HepG2 (cell line): Measurements from ENCODE around the gene GSTA5. TPM values are rescaled to one million over a fixed set of nuclear protein-coding genes. Genes with fewer than 3 reads are reported as not detected.
A peak's percentile ranks its signal among the peaks of the same experiment; 100 is the strongest.

ENCODE experiments used
- FOXO1 ChIP-seq: sonication (generic); formaldehyde crosslinking; IDR thresholded peaks from 2 replicates; pipeline ENCODE4 v1.4.0; 2020; ENCODE audit warnings: missing genetic modification reagents
- GATAD2A ChIP-seq: IDR thresholded peaks from 2 replicates; pipeline ENCODE4 v1.6.1; 2016
- KLF11 ChIP-seq: IDR thresholded peaks from 2 replicates; pipeline ENCODE4 v1.6.1; 2016; ENCODE audit warnings: missing compliant biosample characterization
- MAFF ChIP-seq: IDR thresholded peaks from 2 replicates; pipeline ENCODE4 v1.6.1; 2011; ENCODE audit warnings: low read depth, low read length, improper control_type of control experiment
- NPAS2 ChIP-seq: sonication (generic); formaldehyde crosslinking; IDR thresholded peaks from 2 replicates; pipeline ENCODE4 v1.8.0; 2022; ENCODE audit warnings: mild to moderate bottlenecking, missing genetic modification reagents, borderline replicate concordance
- POLR2A ChIP-seq, 2 experiments: IDR thresholded peaks; 2 replicates each; pipeline ENCODE4 v1.6.1; 2011; ENCODE audit warnings: low read depth in 2 of 2, low read length in 2 of 2, mild to moderate bottlenecking in 1 of 2, moderate library complexity in 1 of 2; ENCODE audit not compliant: insufficient read depth in 1 of 2
- POLR2G ChIP-seq: fragments of 200-400 bp; formaldehyde crosslinking; IDR thresholded peaks from 2 replicates; pipeline ENCODE4 v1.6.1; 2018; ENCODE audit warnings: mild to moderate bottlenecking, low read depth, low read length, moderate library complexity
- RBM22 ChIP-seq: fragments of 200-400 bp; formaldehyde crosslinking; optimal IDR thresholded peaks from 2 replicates; pipeline ENCODE3; 2017; ENCODE audit warnings: mild to moderate bottlenecking, low read length, moderate library complexity
- RFX1 ChIP-seq: fragments of 450-650 bp; IDR thresholded peaks from 2 replicates; pipeline ENCODE4 v1.6.1; 2017
- ZNF12 ChIP-seq: sonication (generic); formaldehyde crosslinking; IDR thresholded peaks from 2 replicates; pipeline ENCODE4 v1.5.0; 2020; ENCODE audit warnings: missing genetic modification reagents
- ZNF180 ChIP-seq: sonication (generic); formaldehyde crosslinking; IDR thresholded peaks from 2 replicates; pipeline ENCODE4 v1.4.0; 2020; ENCODE audit warnings: low read depth, missing genetic modification reagents, borderline replicate concordance
- ZNF451 ChIP-seq: sonication (generic); formaldehyde crosslinking; IDR thresholded peaks from 2 replicates; pipeline ENCODE4 v1.5.0; 2020; ENCODE audit warnings: mild to moderate bottlenecking, missing genetic modification reagents
- ZNF616 ChIP-seq: sonication (generic); formaldehyde crosslinking; IDR thresholded peaks from 2 replicates; pipeline ENCODE4 v1.5.0; 2020; ENCODE audit warnings: low read depth, mild to moderate bottlenecking, missing genetic modification reagents
- ZNF850 ChIP-seq: sonication (generic); formaldehyde crosslinking; conservative IDR thresholded peaks from 2 replicates; pipeline ENCODE4 v1.9.0; 2021; ENCODE audit warnings: mild to moderate bottlenecking, missing genetic modification reagents
- polyA plus RNA-seq, 8 experiments: library from polyadenylated mRNA; depleted of rRNA in 3 of 8; stranded (reverse) in 7 of 8; unstranded in 1 of 8; fragments of >200 nt; fragmentation: Illumina TruSeq in 4 of 8; extraction: Trizol in 4 of 8; gene quantifications; 2 replicates each; pipeline versions ENCODE4 v1.2.1 to v1.2.3, GENCODE V29; 2011 to 2016; ENCODE audit warnings: low read depth in 4 of 8, missing spikeins in 1 of 8, mixed read lengths in 1 of 8; ENCODE audit not compliant: insufficient read depth in 1 of 8
- total RNA-seq, 5 experiments: library from RNA; depleted of rRNA; stranded (reverse); fragments of >200 nt; fragmentation: Illumina TruSeq; extraction: Trizol; gene quantifications; 2 replicates each; pipeline ENCODE4 v1.2.3, GENCODE V29; 2016; ENCODE audit warnings: low read depth in 1 of 5
- TF ChIP-seq, protein P1 (sequence below): sonication (generic); formaldehyde crosslinking; conservative IDR thresholded peaks from 2 replicates; pipeline ENCODE4 v1.4.0; 2020; ENCODE audit warnings: missing genetic modification reagents
- TF ChIP-seq, protein P2 (sequence below): sonication (generic); formaldehyde crosslinking; IDR thresholded peaks from 2 replicates; pipeline ENCODE4 v1.5.0; 2020; ENCODE audit warnings: mild to moderate bottlenecking, missing genetic modification reagents
- TF ChIP-seq, protein P3 (sequence below): sonication (generic); formaldehyde crosslinking; IDR thresholded peaks from 2 replicates; pipeline ENCODE4 v1.4.0; 2020; ENCODE audit warnings: missing genetic modification reagents
- TF ChIP-seq, protein P4 (sequence below): IDR thresholded peaks from 2 replicates; pipeline ENCODE4 v1.6.1; 2016

The GSTA5 gene
- total and polyA plus RNA-seq, 2 of the 13 experiments (the other 11 are each of a cell fraction or from before 2014, with no cell fraction given), result not detected

DNA sequence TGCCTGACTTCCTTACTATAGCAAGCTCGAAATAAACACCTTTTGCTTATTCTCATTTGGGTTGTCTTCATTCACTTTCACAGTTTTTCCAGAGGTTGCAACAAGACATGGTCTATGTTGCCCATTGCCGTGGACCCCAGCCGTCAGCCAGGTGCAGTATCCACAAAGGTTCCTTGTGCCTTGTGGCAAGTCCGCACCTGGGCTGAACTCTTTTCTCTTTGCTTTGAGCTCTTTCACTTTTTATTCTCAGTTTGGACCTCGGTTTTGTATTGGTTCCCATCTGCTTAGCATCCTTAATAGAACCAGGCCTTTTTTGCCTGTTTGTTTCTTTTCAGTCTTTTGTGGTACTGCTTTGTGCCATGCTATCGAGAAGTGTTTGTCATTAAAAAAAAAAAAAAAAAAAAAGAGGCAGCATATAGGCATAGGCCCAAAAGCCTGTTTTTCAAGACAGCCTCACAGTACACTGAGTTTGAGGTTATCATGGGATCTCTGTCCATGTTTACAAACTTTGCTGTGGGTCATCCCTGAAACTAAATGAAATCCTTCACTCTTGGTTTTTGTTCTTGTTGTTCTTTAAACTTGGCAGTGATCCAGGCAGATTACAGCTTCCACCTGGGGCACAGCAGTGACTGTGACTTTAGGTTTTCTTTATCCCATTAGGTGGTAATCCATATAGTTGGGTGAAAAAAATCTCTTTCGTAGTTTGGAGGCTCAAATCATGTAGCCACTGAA, 35.6 kb upstream of the GSTA5 start (continued):
- TF ChIP-seq KLF11 (CRISPR knock-in tag) (no peak), GATAD2A (CRISPR knock-in tag) (0 out of 2 replicates have a peak, but pooled peaks have one; percentile 23), ZNF451 (CRISPR knock-in tag) (no peak), NPAS2 (CRISPR knock-in tag) (no peak), RFX1 (no peak), ZNF12 (CRISPR knock-in tag) (no peak), ZNF616 (CRISPR knock-in tag) (no peak), POLR2A (IDR thresholded peaks at IDR 0.05; ENCODE audit: insufficient read depth in 1 of 2, low read depth in 2 of 2, low read length in 2 of 2) (no peak), ZNF180 (CRISPR knock-in tag) (no peak), MAFF (no peak), ZNF850 (CRISPR knock-in tag) (no peak), FOXO1 (CRISPR knock-in tag) (no peak), POLR2G (no peak), RBM22 (no peak)
- TF ChIP-seq, protein P1, sequence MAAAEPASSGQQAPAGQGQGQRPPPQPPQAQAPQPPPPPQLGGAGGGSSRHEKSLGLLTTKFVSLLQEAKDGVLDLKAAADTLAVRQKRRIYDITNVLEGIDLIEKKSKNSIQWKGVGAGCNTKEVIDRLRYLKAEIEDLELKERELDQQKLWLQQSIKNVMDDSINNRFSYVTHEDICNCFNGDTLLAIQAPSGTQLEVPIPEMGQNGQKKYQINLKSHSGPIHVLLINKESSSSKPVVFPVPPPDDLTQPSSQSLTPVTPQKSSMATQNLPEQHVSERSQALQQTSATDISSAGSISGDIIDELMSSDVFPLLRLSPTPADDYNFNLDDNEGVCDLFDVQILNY (CRISPR knock-in tag), result no peak
- TF ChIP-seq, protein P2, sequence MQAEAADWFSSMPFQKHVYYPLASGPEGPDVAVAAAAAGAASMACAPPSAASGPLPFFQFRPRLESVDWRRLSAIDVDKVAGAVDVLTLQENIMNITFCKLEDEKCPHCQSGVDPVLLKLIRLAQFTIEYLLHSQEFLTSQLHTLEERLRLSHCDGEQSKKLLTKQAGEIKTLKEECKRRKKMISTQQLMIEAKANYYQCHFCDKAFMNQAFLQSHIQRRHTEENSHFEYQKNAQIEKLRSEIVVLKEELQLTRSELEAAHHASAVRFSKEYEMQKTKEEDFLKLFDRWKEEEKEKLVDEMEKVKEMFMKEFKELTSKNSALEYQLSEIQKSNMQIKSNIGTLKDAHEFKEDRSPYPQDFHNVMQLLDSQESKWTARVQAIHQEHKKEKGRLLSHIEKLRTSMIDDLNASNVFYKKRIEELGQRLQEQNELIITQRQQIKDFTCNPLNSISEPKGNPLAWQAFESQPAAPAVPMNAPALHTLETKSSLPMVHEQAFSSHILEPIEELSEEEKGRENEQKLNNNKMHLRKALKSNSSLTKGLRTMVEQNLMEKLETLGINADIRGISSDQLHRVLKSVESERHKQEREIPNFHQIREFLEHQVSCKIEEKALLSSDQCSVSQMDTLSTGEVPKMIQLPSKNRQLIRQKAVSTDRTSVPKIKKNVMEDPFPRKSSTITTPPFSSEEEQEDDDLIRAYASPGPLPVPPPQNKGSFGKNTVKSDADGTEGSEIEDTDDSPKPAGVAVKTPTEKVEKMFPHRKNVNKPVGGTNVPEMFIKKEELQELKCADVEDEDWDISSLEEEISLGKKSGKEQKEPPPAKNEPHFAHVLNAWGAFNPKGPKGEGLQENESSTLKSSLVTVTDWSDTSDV, result no peak
- TF ChIP-seq, protein P3, sequence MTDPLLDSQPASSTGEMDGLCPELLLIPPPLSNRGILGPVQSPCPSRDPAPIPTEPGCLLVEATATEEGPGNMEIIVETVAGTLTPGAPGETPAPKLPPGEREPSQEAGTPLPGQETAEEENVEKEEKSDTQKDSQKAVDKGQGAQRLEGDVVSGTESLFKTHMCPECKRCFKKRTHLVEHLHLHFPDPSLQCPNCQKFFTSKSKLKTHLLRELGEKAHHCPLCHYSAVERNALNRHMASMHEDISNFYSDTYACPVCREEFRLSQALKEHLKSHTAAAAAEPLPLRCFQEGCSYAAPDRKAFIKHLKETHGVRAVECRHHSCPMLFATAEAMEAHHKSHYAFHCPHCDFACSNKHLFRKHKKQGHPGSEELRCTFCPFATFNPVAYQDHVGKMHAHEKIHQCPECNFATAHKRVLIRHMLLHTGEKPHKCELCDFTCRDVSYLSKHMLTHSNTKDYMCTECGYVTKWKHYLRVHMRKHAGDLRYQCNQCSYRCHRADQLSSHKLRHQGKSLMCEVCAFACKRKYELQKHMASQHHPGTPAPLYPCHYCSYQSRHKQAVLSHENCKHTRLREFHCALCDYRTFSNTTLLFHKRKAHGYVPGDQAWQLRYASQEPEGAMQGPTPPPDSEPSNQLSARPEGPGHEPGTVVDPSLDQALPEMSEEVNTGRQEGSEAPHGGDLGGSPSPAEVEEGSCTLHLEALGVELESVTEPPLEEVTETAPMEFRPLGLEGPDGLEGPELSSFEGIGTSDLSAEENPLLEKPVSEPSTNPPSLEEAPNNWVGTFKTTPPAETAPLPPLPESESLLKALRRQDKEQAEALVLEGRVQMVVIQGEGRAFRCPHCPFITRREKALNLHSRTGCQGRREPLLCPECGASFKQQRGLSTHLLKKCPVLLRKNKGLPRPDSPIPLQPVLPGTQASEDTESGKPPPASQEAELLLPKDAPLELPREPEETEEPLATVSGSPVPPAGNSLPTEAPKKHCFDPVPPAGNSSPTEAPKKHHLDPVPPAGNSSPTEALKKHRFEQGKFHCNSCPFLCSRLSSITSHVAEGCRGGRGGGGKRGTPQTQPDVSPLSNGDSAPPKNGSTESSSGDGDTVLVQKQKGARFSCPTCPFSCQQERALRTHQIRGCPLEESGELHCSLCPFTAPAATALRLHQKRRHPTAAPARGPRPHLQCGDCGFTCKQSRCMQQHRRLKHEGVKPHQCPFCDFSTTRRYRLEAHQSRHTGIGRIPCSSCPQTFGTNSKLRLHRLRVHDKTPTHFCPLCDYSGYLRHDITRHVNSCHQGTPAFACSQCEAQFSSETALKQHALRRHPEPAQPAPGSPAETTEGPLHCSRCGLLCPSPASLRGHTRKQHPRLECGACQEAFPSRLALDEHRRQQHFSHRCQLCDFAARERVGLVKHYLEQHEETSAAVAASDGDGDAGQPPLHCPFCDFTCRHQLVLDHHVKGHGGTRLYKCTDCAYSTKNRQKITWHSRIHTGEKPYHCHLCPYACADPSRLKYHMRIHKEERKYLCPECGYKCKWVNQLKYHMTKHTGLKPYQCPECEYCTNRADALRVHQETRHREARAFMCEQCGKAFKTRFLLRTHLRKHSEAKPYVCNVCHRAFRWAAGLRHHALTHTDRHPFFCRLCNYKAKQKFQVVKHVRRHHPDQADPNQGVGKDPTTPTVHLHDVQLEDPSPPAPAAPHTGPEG (CRISPR knock-in tag), result no peak
- TF ChIP-seq, protein P4, sequence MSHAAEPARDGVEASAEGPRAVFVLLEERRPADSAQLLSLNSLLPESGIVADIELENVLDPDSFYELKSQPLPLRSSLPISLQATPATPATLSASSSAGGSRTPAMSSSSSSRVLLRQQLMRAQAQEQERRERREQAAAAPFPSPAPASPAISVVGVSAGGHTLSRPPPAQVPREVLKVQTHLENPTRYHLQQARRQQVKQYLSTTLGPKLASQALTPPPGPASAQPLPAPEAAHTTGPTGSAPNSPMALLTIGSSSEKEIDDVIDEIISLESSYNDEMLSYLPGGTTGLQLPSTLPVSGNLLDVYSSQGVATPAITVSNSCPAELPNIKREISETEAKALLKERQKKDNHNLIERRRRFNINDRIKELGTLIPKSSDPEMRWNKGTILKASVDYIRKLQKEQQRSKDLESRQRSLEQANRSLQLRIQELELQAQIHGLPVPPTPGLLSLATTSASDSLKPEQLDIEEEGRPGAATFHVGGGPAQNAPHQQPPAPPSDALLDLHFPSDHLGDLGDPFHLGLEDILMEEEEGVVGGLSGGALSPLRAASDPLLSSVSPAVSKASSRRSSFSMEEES, result no peak
